ENCODE data around the gene ZNF277.

GRCh38 chr7:112168915-112169314 is 37.6 kb upstream of the ZNF277 start:
- TF ChIP-seq CTCF (IDR thresholded peaks at IDR 0.05) = no peak
- TF ChIP-seq POLR2A (IDR thresholded peaks at IDR 0.05) = no peak
